HepG2 (cell line): Measurements from ENCODE around the gene TMEM219.

Source experiments
- EZH2 ChIP-seq: conservative IDR thresholded peaks from 2 replicates; pipeline ENCODE4 v1.6.1; 2012; ENCODE audit warnings: mild to moderate bottlenecking, low read depth, low read length, moderate library complexity
- NR3C1 ChIP-seq: sonication (generic); formaldehyde crosslinking; IDR thresholded peaks from 2 replicates; pipeline ENCODE4 v1.4.0; 2020; ENCODE audit warnings: missing genetic modification reagents
- ZNF274 ChIP-seq: sonication (generic); formaldehyde crosslinking; IDR thresholded peaks from 2 replicates; pipeline ENCODE4 v1.5.1; 2020; ENCODE audit warnings: mild to moderate bottlenecking, missing genetic modification reagents
- TF ChIP-seq, protein P1 (sequence below): sonication (generic); formaldehyde crosslinking; IDR thresholded peaks from 2 replicates; pipeline ENCODE4 v1.5.0; 2020; ENCODE audit warnings: mild to moderate bottlenecking, missing genetic modification reagents, moderate library complexity

DNA sequence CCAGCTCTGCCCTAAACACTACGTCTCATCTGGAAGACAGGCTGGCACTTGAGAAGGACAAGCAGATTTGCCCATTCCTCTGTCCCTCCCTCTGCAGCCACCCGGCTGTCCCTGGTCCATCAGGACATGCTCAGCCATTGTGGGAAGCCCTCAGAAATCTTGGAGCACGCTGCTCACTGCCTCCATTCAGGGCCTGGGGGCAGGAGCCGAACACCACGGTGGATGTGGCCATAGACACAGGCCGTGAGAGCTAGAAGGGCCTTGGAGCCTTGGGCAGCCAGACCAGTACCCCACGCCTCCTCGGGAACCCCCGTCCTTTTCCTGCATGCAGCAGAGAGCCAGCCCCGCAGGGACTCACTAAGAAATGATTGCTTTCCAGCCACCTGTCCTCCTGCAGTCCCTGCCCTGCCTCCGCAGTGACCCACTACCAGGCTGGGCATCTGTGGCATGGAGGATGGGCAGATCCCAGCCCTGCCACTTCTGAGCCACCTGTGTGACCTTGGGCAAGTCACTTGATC, 45.6 kb downstream of the TMEM219 start:
- TF ChIP-seq, protein P1, sequence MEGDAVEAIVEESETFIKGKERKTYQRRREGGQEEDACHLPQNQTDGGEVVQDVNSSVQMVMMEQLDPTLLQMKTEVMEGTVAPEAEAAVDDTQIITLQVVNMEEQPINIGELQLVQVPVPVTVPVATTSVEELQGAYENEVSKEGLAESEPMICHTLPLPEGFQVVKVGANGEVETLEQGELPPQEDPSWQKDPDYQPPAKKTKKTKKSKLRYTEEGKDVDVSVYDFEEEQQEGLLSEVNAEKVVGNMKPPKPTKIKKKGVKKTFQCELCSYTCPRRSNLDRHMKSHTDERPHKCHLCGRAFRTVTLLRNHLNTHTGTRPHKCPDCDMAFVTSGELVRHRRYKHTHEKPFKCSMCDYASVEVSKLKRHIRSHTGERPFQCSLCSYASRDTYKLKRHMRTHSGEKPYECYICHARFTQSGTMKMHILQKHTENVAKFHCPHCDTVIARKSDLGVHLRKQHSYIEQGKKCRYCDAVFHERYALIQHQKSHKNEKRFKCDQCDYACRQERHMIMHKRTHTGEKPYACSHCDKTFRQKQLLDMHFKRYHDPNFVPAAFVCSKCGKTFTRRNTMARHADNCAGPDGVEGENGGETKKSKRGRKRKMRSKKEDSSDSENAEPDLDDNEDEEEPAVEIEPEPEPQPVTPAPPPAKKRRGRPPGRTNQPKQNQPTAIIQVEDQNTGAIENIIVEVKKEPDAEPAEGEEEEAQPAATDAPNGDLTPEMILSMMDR (CRISPR knock-in tag), result no peak
- no peak for TF ChIP-seq NR3C1 (CRISPR knock-in tag)
- TF ChIP-seq EZH2, result no peak
- no peak for TF ChIP-seq ZNF274
